CD4-positive, alpha-beta T cell treated with Interleukin-2 at 100 ng/mL for 4 hours (primary cell): ENCODE results near the gene C2orf49.
A peak's percentile ranks its signal among the peaks of the same experiment; 100 is the strongest.
"Not testable (repeated sequence)": the region's sequence is repeated elsewhere in the genome, so short reads cannot be mapped to it uniquely, and the experiment has no call there.

Experiments used
- DNase-seq: peaks from one replicate; pipeline ENCODE4 v3.0.0-alpha.2; 2020; ENCODE audit warnings: low spot score

Gene C2orf49

DNA sequence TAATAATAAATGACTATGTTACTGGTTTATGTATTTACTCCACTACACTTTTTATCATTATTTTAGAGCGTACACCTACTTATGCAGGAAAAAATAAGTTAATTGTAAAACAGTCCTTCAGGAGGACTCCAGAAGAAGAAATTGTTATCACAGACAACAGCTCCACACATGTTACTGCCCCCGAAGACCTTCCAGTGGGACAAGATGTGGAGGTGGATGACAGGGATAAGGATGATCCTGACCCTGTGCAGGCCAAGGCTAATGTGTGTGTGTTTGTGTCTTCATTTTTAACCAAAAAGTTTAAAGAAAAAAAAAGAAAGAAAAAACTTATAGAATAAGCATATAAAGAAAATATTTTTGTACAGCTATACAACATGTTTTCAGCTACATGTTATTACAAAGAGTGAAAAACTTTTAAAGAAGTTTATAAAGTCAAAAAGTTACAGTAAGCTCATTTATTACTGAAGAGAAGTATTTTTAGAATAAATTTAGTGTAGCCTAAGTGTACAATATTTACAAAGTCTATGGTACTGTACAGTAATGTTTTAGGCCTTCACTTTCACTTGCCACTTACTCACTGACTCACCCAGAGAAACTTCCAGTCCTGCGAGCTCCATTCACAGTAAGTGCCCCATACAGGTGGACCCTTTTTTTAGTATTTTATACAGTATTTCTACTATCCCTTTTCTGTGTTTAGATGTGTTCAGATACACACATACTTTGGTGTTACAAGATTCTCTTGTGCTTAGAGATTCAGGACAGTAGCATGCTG is 15.3 kb upstream of the C2orf49 start:
- no peak for DNase-seq

DNA sequence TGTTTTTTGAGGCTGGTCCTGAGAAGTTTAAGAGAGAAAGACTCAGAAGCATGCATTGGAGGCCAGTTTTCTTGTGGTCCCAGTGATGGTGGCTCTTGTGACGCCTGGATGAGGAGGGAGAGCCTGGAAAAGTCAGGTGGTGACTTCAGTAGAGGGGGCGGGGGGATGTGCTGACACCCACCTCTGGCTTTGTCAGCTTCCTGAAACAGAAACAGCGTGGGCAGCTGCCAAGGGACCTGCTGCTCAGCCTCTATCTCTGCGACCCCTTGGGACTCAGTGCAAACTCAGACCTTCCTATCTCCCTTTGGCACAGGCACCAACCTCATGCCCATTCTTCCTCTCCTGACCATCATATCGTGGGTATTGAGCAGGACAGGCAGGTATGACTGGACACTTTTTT is 14.2 kb upstream of the C2orf49 start:
- no peak for DNase-seq

DNA sequence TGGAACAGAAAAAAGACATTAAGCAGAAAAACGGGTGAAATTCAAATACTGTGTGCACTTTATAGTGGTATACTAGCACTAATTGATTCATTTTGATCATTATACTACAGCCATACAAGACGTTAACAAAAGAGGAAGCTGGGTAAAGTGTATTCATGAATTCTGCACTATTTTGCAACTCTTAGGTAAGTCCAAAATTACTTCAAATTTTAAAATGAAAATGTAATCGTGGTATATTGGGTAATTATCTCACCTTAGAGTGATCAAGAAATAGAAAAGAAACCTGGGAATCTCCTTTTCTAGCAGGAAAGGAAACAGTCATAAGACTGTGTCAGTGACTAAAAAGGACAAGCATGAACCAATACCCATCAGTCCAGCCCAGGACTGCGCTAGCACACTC is 13.2 kb upstream of the C2orf49 start:
- DNase-seq: no peak

DNA sequence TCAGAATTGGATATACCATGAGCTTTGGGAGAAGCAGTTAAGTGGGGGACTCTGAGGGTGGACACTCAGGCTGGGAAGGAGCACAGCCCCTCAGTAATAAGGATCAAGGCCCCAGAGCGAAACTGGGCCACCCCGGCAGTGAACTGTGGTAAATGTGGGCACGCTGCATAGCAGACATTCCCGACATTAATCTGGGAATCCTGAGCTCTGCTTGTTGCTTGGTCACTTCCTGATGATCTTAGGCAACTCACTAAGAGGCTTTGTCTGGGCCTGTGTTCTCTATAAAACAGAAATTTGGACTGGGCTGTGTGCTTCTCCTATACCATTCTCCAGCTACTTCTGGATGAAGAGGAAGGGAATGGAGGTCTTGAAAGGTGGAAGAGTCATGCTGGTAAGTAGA is 12.6 kb upstream of the C2orf49 start:
- DNase-seq: no peak

DNA sequence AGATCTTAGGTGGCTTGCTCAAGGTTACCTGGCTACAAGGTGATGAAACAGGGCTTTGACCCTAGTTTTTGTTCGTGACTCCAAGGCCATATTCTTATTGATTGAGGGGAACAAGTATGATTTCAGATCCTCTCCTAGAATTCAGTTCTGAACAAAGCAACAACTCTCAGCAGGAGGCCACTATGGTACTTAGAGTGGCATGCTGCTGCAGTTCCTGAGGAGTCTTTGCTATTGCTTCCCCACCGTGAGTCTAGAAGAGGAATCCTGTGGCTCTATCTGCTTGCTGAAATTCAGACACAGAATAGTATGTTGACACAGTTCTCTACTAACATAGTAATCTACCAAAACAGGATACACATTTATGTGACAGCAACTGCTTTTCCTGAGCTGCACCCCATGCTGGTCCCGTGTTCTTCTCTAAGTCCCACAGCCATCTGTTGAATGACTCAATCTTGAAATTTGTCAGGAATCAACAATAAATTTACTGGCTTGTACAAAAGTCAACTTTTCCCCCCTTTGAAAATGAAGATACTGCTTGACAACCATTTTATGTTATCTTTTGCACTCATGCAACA is 11.9 kb upstream of the C2orf49 start:
- DNase-seq: no peak

DNA sequence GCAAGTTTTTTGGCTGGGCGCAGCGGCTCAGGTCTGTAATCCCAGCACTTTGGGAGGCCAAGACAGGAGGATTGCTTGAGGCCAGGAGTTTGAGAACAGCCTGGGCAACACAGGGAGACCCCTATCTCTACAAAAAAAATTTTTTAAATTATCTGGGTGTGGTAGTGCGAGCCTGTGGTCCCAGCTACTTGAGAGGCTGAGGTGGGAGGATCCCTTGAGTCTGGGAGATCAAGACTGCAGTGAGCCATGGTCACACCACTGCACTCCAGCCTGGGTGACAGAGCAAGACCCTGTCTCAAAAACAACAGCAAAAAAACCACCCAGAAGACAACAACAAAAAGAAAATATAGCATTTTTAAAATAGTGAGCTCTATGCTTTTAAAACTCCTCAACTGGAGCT is 10.1 kb upstream of the C2orf49 start:
- not testable (repeated sequence) for DNase-seq

DNA sequence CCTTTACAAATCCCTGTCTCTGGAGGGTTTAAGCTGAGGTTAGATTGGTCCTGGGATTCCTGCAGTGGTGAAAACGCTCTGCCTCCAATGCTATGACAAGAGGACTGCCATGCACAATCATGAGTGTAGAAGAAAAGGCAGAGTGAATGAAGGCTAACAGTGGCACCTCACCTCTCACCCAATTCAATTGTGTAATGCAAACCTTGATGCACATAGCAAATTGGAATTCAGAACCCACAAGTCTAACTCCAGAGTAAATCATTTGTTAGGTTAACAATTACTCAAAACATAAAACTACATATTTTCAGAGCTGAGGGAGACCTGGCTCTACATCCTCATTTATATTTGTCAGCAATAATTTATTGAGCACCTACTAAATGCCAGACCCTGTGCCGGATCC is 9.7 kb upstream of the C2orf49 start:
- no peak for DNase-seq

DNA sequence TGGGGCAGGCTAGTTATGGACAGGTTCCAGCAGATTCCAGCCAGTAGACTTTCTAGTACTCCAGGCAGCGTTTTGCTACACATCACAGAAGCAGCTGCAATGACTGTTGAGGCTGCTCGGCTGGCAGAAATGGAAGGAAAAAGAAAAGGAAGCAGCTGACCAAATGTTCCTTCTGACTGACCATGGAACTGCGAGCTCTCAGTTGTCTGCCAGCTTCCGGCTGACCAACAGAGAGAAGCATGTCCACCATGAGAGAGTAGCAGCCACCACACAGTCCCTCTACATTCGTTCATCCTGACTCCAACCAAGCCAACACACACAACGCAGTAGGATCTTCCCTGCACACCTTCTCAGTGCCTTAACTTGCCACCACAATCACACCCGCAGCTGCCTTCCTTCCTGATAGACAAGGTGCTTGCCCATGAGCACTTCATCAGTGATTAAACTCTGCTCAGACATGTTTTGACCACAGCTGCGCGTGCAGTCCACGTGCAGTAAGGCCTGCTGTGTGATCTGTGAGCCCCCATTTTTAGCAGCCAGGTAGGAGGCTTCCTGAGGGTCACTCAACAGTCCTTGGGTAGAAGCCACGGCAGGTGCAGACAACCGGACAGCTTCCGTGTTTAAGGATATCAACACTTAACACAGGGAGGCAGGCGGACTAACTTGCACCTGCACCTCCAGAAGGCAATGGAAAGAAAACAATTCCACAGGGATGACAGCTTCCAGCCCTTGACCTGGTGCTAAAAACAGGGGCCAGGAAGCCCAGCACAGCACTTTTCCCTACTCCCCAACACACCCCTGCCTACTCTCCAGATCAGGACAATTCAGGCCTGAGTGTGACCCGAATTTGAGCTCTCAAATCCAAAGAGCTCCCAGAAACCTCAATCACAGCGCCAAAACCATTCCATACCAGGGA is 8.8 kb upstream of the C2orf49 start:
- peak; percentile 16 for DNase-seq

DNA sequence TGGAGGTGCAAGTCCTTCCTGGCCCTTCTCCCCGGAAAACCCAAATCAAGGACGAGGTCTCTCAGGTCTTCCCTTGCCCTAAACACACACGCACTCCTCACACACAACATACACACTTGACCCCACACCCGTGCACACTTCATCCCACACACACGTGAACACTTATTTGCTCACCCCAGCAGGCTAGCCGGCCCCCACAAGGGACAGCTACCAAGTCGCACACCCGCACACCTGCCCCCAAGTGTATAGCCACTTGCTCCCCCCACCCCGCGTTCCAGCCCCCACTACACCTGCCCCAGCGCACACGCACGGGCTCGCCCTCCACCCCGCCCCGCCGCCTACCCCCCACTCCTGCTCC is 8.2 kb upstream of the C2orf49 start:
- no peak for DNase-seq

DNA sequence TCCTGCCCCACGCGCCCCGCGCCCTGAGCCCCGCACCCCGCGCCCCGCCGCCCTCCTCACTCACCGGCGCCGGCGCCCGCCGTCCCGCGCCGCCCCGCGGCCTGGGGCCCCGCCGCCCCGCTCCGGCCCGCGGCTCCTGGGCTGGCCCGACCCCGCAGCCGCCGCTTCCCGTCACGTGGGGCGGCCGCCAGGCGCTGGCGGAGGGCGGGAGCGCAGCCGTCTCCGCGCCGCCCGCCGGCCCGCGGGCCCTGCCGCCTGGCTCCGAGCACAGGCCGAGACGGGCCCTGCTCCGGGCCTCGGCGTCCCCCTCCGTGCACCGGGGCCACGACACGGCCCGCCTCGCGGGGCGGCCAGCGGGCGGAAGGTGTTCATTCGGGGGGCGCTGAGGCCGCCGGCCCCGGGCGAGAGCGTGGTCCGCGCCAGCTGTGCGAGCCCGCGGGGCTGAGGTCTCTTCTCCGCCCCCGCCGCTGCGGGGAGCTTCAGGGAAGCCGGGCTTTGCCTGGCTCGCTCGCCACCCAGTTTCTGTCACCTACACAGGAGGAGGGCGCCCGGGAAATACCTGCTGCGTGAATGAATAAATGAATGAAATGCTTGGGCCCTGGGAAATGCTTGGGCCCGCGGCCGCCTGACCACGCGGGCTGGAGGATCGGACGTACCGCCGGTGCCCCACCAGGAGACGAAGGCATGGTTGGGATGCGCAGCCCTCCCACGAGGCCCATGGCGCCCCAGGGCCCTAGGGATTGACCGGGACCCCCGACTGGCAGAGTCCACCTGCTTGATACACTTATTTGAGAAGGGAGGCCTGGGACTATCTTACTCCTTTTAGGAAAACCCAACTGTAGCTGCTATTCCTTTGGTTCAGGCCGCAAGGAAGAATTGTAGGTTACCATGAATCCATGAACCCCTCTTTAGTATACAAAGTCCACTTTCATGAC is 7.5 kb upstream of the C2orf49 start, which contains the start of gene TGFBRAP1:
Gene TGFBRAP1, minus strand, starts transcription at position 175 of the 935 bp plus-strand sequence. CDS start 21,434 bp downstream, outside the sequence.
- peak; percentile 39 for DNase-seq

DNA sequence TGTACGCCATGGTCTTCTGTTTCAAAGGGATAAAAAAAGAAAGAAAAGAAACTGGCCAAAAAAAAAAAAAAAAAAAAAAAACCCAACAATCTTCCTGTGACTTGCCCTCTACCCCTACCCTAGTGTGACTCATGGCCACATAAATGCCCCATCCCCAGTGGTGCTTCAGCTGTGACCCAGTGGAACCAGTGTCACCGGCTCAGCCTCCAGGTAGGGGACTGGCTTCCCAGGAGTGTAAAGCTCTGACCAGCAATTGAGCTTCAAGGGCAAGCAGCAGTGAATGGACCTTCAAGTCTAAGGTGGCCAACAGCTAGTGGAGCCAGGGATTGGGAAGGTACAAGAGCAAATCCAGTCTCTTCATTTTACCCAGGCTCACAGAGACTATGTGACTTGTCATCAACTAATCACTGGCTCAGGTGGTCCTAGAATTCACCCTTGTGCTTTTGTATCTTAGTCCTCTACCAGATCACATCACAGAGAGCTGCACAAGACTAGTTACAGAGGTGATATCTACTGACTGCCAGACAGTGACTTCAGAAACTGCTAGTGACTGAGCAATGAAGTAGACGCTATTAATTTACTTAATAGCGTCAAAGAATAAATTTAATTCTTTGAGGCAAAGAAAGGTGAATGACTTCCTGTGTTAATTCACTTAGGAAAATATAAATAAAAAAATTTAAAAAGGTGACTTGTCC is 6.5 kb upstream of the C2orf49 start:
- no peak for DNase-seq

DNA sequence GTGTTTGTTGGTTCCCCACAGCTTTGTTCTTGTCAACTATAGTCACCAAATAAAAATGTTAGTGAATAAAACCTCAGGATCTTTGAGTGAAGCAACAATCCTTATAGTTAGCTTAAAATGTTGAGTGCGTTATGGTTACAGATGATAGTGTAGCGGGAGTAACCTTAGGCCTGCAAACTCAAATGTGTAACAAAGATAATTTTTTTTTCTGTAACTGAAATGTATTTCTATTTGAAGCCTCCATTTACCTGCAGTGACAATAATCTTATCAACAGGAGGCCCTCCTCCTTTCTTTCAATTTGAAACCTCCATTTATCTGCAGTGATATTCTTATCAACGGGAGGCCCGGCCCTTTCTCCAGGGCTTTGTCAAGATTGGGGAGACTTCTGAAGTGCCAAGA is 3.1 kb upstream of the C2orf49 start:
- DNase-seq: no peak

DNA sequence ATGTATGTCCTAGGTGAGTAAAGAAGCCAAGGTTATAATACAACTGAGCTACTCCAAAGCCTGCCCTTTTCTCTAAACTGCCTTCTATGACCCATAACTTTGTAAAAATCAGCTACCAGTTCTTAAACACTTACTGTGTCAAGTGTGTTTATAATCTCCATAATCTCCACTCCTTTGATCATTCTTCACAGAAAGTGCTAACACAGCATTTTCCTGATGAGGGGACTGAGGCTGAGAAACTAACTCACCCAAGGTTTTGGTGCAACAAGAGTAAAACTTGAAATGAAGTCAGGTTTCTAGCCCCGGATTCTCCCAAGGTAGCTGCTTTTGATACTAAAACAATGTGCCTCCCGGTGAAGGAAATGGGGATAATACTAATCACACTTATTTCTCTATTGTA is 1.9 kb upstream of the C2orf49 start:
- DNase-seq: no peak

DNA sequence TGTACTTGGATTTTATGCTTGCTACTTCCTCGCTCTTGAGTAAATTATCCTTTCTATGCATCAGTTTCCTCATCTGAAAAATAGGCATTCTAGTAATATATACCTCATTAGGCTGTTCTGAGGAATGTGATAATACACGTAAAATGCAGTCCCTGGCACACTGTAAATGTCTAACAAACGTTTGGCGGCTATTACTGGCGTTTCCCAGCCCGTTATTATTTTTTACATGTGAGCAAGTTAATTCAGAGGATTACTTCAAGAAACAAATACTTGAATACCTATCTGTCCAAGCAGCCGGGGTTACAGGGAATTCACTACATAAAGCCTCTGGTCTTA is 586 bp upstream of the C2orf49 start:
- DNase-seq: no peak

DNA sequence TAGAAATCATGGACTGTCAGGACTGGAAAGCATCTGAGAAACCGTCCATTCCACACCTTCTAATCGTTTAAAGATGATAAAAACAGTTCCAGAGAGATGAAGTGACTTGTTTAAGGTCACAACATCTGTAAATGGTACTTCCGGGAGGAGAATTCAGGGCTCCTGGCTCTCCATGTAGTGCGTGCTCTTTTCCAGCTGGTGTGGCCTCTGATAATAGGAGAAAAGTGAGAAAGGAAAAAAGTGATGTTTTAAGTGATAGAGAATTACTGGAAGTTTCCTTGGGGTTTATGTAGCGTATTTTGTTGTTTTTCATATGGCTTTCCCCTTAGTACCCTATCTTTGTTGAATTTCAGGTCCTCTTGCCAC is 663 bp downstream of the C2orf49 start:
- DNase-seq: no peak

DNA sequence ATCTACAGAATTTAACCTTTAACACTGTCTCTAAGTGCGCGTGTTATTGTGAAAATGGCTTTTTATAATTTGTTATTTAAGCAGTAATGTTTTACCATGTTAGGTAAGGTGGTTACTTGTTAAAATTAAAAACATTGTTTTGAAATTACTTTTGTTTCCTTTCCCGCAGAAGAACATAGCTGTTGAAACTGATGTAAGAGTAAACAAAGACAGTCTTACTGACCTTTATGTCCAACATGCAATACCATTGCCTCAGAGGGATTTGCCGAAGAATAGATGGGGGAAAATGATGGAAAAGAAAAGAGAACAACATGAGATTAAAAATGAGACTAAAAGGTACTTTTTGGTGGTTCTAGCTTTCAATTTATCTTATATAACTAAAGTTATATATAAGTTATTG is 2.1 kb downstream of the C2orf49 start:
- DNase-seq: no peak

DNA sequence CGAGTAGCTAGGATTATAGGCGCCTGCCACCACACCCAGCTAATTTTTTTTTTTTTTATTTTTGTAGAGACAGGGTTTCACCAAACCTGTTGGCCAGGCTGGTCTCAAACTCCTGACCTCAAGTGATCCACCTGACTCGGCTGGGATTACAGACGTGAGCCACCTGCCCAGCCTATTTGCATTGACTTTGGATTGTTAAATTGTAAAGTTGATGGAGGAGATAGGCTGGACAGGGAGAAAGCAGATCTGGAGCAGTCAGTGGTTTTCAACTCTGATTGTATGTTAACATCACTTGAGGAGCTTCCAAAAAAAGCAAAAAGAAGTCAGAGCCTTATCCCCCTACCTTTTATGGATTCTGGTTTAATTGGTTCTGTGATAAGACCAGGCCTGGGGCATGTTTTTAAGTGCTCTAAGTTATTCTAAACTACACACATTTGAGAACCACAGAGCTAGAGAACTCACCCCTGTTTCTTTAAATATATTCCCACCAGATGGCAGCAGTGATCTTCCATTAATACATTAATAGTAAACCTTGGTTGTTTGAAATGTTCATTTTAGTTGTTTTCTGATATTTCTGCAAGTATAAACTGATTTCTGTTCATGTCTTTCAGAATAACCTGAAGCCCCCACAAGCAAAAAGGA is 7.5 kb downstream of the C2orf49 start:
- peak; percentile 35 for DNase-seq

DNA sequence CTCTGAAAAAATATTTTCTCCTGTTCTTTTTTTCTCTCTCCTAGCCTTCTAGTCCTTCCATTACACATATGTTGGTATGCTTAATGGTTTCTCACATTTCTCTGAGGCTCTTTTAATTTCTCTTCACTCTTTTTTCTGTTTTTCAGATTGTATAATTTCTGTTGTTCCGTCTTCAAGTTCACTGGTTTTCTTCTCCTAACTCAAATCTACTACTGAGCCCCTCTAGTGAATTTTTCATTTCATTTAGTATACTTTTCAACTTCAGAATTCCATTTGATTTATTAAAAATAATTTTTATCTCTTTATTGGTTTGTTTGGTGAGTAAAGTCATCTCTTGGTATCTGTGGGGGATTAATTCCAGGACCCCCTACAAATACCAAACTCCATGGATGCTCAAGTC is 19.8 kb downstream of the C2orf49 start:
- DNase-seq: no peak

DNA sequence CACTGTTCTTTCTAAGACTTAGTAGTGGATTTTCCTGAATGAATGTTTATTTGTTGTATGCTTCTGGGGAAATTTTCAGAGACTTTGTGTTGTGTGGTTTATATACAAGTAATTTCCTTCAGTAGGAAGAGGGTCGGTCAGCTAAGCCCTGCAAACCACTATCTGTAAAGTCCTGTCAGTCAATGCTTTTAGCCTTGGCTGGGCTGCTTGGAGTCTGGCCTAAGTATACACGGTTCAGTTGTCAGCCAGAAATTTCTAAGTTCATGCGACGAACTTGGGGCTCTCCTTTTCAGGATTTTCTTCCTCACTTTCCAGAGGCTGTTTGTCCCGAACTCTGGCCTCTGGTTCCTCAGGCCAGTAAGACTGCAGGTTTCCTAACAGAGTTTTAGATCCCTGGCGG is 21.3 kb downstream of the C2orf49 start:
- DNase-seq: no peak

DNA sequence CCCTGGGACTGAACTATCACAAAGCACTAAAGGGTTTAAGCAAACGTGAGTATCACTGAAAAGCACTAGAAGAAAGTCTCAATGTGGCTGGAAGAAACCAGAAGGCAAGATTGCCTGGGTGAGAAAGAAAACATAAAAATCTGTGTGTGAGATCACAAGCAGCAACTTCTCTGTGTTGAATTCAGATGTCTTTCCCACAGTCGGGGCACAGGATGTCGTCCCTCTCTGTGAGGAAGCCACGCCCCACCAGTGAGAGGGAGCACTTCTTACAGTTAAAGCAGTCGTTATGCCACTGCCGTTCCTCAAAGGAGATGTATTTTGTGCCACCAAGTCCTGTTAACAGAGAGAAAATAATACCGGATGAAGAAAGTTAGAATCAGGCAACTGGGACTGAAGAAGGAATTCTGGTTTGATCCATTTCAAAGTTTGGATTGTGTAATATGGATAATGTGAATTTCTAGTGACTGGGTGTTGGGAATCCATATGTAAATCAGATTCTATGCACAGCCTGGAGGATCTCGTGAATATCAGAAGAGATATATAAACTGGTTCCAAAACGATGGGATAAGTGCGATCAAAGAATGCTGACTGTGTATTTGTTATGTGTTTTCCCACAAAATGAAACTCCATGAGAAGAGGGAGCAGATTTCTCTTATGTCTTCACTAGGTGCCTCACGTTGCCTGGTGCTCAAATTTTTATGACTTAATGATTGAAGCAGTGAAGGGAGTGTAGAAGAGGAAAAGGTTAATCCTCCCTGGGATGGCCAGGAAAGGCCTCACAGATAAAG is 24.0 kb downstream of the C2orf49 start:
- DNase-seq: no peak
